GM19372 (cell line): ENCODE data around the gene GLRX5.

ENCODE experiments used
- ATAC-seq: cut with Tn5 transposase; IDR thresholded peaks from one replicate; pipeline ENCODE4 v1.9.1; 2021; ENCODE audit warnings: mild to moderate bottlenecking, low read depth, moderate library complexity; ENCODE audit not compliant: unreplicated experiment

GLRX5 gene

DNA sequence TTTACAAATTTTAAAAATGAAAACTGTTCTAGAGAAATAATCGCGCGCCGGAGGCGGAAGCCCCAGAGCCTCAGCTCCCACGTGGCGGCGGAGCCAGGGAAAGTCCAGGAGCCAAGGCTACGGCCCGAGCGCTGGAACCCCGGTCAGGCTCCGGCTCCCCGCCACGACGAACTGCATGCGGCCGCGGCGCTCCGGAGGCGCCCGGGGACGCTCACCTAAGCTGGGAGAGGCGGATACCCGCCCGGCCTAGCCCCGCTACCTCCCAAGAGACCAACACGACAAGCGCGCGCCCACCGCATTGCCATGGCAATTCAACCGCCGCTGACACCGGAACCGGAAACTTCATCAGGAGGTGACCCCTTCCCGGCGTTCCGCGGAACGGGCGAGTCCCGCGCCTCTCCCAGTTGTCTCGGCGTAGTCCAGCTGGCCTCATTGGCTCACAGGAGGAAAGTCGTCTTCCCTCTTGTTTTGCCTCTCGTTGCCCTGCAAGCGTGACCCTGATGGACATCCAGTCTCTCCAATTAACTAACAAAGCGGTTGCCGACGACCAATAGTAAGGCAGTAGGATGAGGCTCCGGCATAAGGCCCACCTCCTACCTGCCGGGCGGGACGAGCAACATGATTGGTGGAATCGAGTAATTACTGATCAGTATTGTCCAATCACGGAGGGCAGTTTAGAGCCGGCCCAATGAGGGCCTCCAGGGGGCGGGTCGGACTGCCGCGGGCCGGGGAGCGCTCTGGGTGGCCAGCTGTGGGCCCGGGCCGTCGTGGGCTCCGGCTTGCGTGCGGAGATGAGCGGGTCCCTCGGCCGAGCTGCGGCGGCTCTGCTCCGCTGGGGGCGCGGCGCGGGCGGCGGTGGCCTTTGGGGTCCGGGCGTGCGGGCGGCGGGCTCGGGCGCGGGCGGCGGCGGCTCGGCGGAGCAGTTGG, at the start of gene GLRX5:
TSS of gene GLRX5 (plus strand) at position 752 of the 927 bp plus-strand sequence. CDS start at position 792, 40 bp downstream.
- ATAC-seq, result peak; percentile 91

- no peak for ATAC-seq
Observed at GRCh38 chr14:95485222-95485819, 49.5 kb upstream of the GLRX5 start.

DNA sequence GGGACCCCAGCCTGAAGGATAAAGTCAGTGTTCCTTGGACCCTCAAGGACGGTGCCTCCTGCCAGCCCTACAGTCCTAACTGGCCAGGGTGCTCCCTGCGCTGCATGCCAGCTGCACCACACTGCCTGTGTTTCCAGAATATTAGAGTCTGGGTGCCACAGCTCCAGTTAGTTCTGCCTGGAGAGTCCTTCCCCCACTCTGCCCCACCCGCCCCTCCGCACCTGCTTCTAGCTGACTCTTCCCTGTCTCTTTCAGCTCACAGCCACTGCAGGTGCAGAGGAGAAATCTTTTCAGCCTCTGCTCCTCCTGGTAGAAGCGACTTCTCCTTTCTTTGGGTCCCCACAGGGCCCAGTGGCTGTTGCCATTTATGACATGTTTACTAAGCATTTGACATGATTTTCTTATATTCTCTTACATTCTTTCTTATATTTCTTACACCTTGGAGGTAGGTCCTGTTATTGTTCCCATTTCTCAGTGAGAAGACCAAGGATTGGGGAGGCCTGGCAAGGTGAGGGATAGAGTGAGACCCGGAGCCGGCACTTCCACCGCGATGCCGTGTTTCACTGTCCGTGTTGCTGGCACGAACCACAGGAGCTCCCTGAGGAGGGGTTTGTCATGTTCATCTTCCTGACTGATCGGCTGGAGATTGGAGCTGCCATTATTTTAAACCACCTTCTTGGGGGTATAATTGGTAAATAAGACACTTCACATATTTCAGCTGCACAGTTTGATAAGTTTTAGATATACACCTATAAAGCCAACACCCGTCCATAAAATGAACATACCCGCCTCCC, 47.8 kb upstream of the GLRX5 start:
- ATAC-seq, result no peak

DNA sequence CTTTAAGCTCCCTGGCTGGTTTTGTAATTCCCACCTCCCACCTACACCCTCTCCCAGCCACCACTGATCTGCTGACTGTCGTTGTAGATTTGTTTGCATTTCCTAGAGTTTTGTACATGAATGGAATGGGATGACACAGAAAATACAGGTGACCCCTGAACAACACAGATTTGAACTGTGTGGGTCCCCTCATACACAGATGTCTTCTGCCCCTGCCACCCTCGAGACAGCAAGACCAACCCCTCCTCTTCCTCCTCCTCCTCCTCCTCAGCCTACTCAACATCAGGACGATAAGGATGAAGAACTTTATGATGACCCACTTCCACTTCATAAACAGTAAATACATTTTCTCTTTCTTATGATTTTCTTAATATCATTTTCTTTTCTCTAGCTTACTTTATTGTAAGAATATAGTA, 47.2 kb upstream of the GLRX5 start:
- no peak for ATAC-seq

- ATAC-seq, result no peak
Observed at GRCh38 chr14:95488376-95489213, 46.3 kb upstream of the GLRX5 start.

- ATAC-seq, result no peak
Observed at GRCh38 chr14:95489214-95490137, 45.4 kb upstream of the GLRX5 start.

GRCh38 chr14:95490138-95490509, 44.7 kb upstream of the GLRX5 start:
- no peak for ATAC-seq

- ATAC-seq, result no peak
Observed at GRCh38 chr14:95490727-95491451, 44.0 kb upstream of the GLRX5 start.

DNA sequence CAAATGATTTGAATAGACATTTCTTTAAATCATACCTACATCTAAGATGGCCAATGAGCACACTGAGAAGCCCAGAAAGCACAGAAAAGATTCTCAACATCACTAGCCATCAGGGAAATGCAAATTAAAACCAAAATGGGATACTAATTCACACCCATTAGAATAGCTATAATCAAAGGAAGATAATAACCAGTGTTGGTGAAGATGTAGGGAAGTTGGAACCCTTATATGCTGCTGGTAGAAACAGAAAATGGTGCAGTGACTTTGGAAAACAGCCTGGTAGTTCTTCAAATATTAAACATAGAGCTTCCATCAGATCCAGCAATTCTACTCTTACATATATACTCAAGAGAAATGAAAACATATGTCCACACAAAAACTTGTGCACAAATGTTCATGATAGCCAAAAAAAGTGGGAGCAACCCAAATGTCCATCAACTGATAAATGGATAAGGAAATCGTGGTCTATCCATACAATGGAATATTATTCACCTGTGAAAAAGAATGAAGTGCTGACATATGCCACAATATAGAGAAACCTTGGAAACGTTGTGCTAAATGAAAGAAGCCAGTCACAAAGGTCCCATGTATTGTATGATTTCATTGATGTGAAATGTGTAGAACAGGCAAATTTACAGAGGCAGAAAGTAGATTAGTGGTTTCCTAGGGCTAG, 42.8 kb upstream of the GLRX5 start:
- no peak for ATAC-seq

DNA sequence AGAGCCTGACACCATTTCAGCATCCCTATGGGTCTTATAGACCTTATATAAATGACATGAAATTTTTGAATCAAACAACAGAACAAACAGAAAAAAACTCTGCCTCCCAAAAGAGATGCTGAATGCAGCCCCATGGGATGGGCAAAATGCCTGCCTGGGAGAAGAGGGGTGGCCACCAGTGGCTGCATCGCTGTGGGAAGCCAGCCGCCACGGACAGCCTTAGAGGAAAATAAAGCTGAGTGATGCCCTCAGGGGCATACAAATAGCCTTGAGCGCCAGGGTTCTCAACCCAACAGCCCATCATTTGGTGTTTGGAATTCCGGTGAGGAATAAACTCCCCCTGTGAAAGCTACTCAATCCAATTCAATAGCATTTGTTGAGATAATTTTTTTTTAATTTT, 41.3 kb upstream of the GLRX5 start:
- ATAC-seq, result no peak

DNA sequence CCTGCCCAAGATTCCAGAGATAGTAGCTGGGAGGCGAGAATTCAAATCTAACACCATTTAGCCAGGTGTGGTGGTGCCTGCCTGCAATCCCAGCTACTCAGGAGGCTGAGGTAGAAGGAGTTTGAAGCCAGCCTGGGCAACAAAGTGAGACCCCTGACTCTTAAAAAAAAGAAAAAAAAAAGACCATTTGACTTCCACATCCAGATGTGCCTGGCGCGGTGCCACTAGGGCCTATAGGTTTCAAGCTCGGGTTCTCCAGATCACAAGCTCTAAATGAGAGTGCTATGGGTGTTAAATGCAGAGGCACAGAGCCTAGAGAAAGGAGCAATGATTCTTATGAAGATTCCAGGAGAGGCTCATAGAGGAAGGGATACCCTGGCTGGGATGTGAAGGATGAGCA, 40.9 kb upstream of the GLRX5 start:
- ATAC-seq, result no peak

DNA sequence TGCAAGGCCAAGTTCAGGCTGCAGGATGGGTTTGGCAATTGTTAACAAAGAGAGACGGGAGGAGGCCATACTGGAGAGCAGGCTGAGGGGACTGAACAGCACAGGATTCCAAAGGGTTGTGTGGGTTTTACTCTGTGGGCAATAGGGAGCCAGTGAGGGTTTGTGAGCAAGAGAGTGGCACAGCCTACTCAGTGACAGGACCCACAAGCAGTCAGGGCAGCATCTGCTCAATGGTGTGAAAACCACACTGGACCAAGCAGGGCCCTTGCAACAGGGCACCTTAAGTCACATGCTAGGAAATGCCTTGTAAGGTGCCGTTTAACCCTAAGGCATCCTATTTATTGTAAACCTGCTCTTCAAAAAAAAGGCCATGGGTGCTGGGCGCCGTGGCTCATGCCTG, 40.4 kb upstream of the GLRX5 start:
- ATAC-seq, result no peak

DNA sequence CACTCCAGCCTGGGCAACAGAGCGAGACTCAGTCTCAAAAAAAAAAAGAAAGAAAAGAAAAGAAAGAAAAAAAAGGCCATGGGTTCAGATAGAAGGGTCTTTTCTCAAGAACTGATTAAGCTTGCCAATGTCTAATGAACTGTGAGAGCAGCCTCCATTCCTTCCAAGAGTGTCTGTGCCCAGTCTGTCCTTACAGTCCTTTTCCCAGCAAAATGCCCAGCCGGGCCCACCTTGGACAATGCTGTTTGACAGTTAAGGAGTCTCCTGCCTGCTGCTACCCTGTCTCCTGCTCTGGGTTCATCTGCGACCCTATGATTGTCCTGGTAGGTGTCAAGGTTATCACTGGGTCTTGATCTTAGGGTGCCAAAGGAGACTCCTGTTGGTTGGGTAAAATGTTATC, 39.8 kb upstream of the GLRX5 start:
- ATAC-seq, result no peak

DNA sequence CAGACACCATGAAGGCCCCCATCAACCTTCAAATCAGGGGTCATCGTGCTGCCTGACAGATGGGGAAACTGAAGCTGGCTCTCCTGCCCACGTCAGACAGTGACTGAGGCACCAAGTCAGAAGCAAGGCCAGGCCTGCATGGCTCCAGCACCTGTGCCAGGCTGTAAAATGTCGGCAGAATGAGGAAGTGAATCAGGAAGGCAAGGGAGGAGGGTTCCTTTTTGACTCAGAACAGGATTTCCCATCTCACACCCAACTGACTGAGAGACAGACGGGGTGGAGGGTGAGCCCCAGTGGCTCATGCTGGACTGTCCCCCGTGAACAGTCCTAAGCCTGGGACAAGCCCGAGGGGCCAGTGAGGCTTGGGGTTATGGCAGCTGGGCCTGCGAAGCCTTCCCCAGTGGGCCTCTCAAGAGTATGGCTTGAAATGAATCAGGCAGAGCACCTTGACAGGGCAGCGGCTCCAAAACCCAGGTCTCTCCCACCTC, 39.3 kb upstream of the GLRX5 start:
- peak; percentile 89 for ATAC-seq

DNA sequence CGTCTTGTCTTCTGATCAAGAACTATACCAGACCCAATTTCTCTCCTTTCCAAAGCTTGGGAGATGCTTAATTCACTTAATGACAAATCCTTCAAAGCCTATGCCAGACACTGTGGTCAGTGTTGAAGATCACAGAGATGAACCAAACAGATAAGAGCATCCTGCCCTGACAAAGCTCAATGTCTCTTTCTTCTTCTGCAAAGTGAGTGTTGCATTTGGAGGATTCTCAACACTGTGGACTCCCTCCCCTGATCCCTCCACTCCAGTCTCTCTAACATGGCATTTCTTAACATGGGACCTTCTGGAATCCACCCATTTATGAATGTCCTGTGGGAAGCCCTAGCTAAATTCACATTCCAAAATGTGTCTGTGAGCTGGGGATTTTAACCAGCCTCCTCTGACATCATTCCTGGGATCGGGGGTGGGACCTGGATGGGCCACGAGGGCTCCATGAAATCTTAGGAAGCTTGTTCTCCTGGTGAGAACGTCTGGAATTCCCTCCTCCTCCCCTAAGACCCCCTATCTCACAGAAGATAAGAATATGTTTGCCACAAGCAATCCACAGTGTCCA, 38.7 kb upstream of the GLRX5 start:
- ATAC-seq, result peak; percentile 12

GRCh38 chr14:95496690-95497259, 38.1 kb upstream of the GLRX5 start:
- no peak for ATAC-seq

DNA sequence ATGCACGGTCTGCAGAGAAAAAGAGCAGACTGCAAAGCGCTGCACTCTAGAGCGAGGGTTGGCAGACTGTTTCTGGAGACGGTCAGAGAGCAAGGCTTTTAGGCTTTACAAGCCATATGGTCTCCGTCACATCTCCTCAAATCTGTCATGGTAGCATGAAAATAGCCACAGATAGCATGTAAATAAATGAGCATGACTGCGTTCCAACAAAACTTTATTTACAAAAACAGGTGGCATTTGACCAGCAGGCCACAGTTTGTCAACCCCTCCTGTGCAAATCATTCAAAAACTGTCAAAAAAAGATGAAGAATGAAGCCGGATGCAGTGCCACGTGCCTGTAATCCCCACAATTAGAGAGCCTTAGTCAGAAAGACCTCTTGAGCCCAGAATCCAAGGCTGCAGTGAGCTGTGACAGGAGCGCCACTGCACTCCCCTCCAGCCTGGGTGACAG, 37.3 kb upstream of the GLRX5 start:
- ATAC-seq, result no peak
